Bronchial epithelial cell (primary cell): Measurements from ENCODE around the gene EML1. TPM values are rescaled to one million over a fixed set of nuclear protein-coding genes. Genes with fewer than 3 reads are reported as not detected.

ENCODE experiments used
- DNase-seq: peaks from one replicate; pipeline ENCODE4 v3.0.0-alpha.2; 2010; ENCODE audit warnings: low read depth
- FAIRE-seq: peaks from 2 replicates; lab custom pipeline; 2011; peaks lifted over from hg19 to GRCh38; lab: Jason Lieb, UNC
- H3K27me3 ChIP-seq: 2 replicates; pipeline ENCODE4 v1.5.1; 2011; ENCODE audit warnings: low read length; ENCODE audit not compliant: control insufficient read depth, insufficient read depth
- H3K36me3 ChIP-seq: 2 replicates; pipeline ENCODE4 v1.5.1; 2011; ENCODE audit warnings: low read length; ENCODE audit not compliant: control insufficient read depth, insufficient read depth
- H3K4me3 ChIP-seq: 2 replicates; pipeline ENCODE4 v1.5.1; 2011; ENCODE audit warnings: mild to moderate bottlenecking, low read depth, low read length, control low read depth
- total RNA-seq: library from RNA; depleted of rRNA; stranded (reverse); fragments of >200 nt; gene quantifications from 2 replicates; pipeline ENCODE4 v1.2.1, GENCODE V29; 2014
- TF ChIP-seq, protein P1 (sequence below): IDR thresholded peaks from 2 replicates; pipeline ENCODE4 v1.5.1; 2011; ENCODE audit warnings: mild to moderate bottlenecking, moderate library complexity, low read length, control low read depth, inconsistent platforms; ENCODE audit not compliant: insufficient read depth, severe bottlenecking

Gene EML1
- total RNA-seq, 1 donor from 2014 or later: 1.8 TPM

DNA sequence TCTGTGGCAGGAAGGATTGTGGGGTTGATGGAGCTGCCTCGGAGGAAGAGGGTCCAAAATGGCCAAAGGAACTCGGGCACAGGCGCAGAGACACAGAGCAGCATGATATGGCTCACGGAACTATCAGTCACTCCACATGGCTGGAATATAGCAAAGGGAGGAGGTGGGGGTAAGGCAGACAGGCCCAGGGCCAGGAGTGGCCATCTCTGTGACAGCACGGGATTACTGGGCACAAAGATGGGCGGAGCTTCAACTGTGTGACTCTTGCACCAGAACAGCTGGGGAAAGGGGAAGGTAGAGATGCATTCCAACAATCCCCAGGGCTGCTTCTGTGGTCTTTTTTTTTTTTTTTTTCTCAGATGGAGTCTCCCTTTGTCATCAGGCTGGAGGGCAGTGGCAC lies 24.8 kb upstream of the EML1 start:
- FAIRE-seq: no peak
- Histone ChIP-seq H3K27me3 (peaks cover 4% of the 10 kb centered on the region), H3K36me3 (no peaks in the 10 kb centered on the region), H3K4me3 (no peak overlapping the region)
- TF ChIP-seq, protein P1, sequence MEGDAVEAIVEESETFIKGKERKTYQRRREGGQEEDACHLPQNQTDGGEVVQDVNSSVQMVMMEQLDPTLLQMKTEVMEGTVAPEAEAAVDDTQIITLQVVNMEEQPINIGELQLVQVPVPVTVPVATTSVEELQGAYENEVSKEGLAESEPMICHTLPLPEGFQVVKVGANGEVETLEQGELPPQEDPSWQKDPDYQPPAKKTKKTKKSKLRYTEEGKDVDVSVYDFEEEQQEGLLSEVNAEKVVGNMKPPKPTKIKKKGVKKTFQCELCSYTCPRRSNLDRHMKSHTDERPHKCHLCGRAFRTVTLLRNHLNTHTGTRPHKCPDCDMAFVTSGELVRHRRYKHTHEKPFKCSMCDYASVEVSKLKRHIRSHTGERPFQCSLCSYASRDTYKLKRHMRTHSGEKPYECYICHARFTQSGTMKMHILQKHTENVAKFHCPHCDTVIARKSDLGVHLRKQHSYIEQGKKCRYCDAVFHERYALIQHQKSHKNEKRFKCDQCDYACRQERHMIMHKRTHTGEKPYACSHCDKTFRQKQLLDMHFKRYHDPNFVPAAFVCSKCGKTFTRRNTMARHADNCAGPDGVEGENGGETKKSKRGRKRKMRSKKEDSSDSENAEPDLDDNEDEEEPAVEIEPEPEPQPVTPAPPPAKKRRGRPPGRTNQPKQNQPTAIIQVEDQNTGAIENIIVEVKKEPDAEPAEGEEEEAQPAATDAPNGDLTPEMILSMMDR: no peak
- no peak for DNase-seq

DNA sequence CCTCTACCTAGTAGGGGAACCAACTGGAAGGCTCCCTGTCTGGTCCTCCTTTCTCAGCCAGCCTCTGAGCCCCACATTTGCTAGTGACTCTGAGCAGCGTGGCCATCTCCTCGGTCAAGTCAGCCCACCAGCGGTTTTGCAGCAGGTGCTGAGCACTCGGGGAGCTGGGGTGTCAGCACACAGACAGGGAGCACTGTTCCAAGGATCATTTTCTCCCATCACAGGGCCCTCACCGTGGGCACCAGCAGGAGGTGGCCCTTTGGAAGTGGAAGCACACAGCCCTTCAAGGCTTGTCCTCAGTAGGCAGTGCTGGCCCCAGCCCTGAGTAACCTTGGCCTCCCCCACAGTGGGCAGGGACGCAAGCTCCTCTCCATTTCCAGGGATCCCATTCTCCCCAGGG lies 24.1 kb upstream of the EML1 start:
- DNase-seq (no peak), FAIRE-seq (no peak)
- H3K27me3 ChIP-seq: peaks cover 5% of the 10 kb centered on the region
- H3K36me3 ChIP-seq: no peaks in the 10 kb centered on the region
- TF ChIP-seq, protein P1: no peak
- no peak overlapping the region for H3K4me3 ChIP-seq

DNA sequence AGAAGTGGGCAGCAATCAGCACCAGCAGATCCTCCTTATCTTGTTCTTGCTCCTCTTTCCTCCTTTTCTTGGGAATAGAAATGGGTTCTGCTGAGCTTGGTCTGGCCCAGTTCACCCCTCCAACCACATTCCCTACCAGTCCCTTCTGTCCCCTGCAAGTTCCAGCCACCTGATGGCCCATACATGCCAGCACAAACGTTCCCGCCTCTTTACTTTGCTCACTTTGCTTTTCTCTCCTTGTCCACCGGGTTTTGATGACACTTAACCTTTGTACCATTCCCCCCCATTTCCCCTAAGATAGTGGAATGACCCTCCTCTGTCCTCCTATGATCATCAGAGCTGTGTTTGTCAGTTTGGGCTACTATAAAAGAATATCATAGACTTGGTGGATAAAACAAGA lies 23.4 kb upstream of the EML1 start:
- H3K27me3 ChIP-seq: peaks cover 6% of the 10 kb centered on the region

DNA sequence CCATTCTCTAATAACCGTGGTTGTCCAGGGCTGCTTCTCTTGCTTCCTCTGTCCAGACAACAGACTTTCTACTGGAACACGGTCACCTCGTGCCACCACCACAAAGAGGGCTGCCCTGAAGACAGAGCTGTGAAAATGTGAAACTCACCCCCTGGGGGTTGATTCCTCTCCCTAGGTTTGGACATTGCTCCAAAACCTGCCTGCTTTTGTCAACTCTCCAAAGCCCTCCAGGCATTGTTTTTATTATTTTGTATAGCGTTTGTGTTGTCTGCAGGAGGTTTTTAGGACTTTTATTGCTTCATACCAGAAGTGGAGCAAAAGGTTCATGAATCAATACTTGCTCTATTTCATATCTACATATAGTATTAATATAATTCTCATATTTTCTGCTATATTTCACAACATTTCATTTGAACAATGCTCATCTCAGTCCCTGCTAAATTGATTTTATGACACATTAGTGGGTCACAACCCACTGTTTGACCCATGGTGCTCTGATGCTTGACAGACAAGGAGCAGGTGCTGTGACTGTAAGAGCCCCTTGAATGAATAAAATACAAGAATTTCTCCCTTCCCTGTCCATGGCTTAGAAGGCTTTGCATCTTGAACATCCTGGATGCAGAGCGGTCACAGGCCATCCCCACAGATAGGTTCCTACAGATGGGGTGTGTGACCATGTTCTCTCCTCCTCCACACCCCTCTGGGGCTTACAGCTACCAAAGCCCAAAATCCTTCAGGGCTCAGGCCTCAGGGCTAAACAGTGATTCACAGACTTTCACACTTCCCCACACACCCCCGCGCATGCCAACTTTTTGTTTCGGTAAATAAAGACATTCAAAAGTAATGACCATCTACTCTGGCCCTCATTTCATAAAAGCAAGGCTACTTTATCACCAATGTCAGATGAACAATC lies 20.6 kb upstream of the EML1 start:
- FAIRE-seq: no peak
- DNase-seq: no peak
- Histone ChIP-seq H3K36me3 (no peaks in the 10 kb centered on the region), H3K27me3 (peaks cover 6% of the 10 kb centered on the region), H3K4me3 (no peak overlapping the region)
- TF ChIP-seq, protein P1: no peak

More for the DNA sequence above, 23.4 kb upstream of the EML1 start:
- DNase-seq: no peak
- no peak for FAIRE-seq
- no peak overlapping the region for H3K4me3 ChIP-seq
- no peaks in the 10 kb centered on the region for H3K36me3 ChIP-seq
- TF ChIP-seq, protein P1: no peak

DNA sequence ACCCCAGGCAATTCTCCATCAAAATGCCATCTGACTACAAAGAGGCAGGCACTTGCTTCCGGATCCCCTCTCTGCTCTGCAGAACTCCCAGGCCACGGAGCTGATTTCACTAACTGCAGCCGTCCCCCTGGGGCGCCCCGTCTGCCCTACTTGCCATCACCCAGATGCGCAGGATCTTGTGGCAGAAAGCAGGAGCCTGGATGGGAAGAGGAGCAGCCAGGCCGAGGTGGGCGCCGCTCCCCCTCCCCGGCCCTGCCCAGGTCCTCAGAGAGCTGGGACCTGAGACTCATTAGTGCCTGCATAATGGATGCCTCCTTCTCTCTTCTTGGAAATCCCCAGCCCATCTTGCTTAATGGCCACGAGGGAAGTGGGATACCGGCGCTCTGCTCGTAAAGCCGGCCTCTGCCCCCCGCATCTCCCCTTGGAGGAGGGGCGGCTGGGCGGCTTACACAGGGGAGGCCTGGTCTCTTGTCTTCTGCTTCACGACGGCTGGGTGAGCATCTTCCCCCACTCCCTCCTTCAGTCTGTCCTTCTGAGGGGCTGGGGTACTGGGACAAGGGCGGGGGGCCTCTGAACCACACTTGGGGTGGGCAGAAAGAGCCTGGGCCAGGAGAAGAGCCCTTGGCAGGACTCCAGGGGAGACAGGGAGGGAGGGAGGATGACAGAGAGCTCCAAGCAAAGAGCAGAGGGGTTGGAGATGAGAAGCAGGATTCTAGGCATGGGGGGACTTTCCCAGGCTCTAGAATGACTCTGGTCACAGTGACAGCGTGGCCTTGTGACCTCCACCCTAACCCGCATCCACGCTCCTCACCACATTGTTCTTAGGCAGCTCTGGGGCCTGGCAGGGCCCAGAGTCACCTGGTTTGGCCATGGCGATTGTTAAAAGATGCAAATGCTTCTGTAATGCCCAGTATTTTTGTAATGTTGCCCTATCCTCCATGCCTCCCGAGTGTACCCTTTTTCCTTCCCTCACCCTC lies 19.4 kb upstream of the EML1 start:
- no peak overlapping the region for H3K4me3 ChIP-seq
- TF ChIP-seq, protein P1: no peak
- FAIRE-seq (no peak), DNase-seq (no peak)
- no peaks in the 10 kb centered on the region for H3K36me3 ChIP-seq
- H3K27me3 ChIP-seq: peaks cover 6% of the 10 kb centered on the region
